ENCODE results near the gene TM2D3.

The TM2D3 gene

DNA sequence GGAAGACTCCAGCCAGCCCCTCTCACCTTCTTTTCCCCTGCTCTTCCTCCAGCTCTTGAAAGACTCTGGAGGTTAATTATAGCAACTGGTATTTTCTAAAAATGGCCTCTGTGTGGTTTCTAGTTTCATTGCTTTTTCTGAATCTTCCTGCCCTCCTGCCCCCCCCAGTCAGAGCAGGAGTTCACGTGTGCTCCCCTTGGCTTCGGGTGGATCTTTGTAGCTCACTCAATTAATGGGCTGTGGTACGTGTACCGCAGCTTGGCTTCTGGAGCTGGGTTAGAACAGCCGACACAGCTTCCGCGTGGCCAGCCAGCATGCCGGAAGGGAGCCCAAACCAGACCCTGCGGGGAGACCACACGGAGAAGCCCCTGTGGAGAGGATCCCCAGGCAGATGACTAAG is 31.5 kb downstream of the TM2D3 start:
- no peak for DNase-seq

DNA sequence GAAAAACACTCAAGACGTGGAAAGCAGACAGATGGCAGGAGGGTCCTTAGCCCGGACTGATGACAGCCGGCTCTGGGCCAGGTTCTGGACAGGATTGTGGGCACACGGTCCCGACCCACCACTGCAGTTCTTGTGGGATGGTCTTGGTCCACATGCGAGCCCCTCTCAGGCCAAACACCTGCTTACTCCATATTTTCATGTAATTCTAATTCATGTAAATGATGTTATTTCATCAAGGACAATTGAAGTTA is 32.6 kb downstream of the TM2D3 start:
- DNase-seq, result no peak

DNA sequence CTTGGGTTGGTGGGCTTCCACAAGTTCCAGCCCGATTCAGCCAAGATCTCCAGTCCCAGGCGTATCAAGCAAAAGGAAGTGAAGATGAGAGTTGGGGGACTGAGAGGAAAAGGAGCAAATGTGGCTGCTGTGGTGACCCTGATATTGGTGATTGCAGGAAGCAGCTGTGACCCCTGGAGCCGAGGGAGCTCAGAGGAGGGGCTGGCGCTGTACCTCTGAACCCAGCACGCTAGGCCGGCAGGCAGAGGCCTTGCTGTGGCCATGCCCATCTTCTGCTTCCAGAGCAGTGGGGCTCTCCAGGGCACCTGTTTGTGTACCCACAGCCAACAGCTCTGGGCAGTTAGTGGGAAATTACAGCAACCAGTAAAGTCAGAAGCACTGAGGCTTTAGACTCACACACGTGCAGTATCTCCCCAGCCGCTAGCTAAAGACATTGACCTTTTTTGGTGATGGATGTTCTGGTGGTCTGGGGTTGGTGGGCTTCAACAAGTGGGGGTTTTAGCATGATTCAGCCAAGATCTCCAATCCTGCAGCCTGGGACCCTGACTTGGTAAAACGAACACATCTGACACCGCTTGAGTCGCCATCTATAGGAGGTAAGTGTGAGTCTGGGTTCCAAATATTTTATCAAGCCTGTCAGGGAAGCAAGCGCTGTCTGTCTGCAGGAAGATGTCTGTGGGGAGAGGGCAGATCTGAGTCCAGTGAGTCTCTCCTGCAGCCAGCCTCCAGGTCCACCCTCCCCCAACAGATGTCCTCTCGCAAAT is 33.1 kb downstream of the TM2D3 start:
- DNase-seq, result no peak

DNA sequence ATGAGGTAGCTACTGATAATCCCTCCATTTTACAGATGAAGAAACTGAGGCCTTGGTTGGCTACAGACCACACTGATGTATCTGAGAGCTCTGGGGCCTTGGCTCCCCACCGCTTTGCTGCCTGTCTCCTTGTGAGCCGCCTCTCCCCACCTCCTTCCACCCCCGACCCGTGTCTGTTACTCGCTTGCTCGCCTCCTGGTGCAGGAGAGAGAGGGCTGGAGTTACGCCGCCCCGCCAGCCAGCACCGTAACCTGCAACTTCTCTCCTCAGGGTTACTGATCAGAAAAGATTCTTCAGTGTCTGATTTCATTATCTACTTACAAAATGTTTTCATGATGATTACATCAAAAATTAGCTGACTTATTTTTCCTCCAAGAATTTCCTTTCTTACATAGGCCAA is 34.1 kb downstream of the TM2D3 start:
- no peak for DNase-seq

DNA sequence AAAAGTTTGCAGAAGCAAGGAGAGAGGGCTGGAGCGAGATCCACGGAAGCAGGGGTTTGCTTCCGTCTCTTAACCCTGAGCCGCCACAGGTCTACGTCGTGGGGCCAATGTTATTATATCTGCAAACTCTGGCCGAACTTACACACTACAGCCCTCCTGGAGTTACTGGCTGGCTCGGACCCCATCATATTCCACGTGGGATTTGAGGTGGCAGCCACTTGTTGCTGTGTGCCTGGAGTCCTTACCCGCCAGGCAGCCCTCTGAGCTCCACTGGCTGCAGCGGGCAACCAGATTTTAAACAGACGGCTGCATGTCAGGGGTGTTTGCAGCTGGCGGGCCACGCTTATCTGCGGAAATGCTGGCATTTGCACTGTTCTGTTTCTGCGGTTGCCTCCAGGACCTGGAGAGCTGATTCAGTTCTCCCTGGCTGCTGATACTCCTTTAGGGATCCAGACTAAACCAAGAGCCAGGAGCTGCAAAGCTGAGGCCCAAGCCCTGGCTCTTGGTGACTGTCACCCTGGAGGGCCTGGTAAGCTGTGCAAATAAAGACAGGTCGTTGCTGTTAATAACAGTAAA is 34.7 kb downstream of the TM2D3 start:
- DNase-seq, result no peak

DNA sequence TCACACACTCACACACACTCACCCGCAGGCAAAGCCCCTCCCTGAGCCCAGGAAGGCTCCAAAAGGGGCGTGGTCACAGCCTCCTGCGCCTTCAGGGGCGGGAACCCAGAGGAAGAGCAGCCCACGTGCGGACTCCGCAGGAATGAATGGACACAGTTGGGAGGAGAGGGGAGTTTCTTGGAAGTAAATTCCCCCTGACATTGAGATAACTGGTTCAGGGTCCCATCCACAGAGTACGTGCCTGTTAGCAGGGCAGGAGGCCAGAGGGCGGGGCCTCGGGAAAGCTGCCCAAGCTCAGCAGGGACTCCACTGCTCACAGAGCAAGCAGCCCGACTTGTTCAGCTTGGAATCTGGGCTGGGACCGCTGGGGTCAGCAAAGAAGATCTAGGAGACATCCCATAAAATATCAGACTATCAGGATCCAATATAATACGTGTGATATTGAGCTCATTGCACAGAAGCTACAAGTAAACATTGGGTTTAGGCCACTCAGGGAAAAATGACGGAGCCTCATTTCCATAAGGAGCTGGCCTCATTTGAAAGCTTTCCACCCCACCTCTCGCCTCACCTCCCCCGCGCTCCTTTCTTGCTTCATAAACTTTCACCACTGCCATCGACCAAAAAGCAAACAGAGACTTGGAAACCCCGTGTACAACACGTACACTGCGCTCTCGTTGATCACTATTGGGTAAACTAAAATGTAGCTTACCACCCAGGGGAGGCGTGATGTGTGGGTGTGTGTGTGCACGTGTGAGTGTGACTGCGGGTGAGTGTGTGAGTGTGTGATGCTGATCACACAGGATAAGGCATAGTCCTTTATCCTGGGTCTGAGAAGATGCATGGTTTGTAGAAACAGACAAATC is 36.0 kb downstream of the TM2D3 start:
- DNase-seq, result peak; percentile 2

DNA sequence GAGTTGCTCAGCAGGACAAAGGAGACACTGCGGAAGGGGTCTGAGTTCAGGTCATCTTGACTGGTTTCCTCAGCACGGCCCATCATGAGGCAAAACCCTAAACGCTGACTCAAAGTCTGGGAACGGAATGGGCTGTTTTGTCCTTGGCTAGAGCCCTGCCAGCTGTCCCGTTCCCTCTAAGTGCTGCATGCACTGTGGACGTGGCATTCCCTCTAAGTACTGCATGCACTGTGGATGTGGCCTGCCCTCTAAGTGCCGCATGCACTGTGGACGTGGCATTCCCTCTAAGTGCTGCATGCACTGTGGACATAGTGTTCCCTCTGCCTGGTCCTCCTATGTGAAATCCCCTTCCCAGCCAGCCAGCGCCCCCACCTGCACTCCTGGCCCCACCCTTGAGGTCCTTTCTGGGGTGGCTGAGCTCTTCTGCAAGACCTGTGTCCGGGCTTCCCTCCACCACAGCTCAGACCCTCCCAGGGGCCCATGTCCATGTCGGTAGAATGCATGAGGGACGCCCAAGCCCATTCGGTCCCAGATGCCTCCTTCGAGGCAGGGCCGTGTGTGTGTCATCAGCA is 36.7 kb downstream of the TM2D3 start:
- DNase-seq, result no peak

DNA sequence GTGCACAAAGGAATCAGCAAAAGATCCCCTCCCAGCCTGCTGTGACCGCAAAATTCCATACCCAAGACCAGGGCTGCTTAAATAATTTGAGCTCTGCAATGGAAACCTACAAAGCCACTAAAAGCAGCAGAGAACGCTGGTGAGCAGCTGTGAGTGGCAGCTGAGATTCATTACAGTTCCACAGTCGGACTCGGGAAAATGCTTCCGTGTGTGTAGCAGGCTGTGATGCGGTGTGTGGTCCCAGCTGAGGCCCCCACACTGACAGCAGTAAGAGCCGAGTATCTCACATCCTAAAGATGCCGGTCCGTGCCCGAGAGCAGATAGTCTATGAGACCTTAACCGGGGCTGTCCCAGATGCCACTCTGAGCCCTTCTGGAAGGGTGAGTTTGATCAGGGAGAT is 37.4 kb downstream of the TM2D3 start:
- no peak for DNase-seq

DNA sequence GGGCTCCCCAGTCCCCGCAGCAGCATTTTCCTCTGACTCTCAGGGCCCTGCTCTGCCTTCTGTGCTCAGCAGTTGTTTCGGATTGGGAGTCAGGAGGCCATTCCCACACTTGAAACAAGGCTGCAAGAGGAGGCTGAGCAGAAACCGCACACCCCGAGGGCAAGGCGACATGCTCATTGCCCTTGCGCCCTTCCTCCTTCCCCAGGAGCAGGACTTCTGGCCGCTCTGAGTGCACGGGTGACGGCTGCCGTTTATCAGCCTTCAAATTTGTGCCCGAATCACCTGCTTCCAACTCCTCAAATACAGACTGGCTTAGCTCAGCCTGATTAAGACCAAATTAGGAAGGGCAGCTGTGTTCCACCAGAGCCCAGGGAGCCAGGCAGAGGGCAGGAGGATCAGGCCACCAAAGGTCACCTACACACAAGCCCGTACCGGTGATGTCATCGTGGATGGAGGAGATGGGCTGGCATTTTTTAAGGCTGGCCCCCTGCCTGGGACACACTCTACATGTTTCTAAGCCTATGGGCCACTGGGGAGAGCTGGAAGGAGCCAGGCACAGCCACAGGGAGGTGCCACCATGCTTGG is 38.1 kb downstream of the TM2D3 start:
- DNase-seq, result no peak

DNA sequence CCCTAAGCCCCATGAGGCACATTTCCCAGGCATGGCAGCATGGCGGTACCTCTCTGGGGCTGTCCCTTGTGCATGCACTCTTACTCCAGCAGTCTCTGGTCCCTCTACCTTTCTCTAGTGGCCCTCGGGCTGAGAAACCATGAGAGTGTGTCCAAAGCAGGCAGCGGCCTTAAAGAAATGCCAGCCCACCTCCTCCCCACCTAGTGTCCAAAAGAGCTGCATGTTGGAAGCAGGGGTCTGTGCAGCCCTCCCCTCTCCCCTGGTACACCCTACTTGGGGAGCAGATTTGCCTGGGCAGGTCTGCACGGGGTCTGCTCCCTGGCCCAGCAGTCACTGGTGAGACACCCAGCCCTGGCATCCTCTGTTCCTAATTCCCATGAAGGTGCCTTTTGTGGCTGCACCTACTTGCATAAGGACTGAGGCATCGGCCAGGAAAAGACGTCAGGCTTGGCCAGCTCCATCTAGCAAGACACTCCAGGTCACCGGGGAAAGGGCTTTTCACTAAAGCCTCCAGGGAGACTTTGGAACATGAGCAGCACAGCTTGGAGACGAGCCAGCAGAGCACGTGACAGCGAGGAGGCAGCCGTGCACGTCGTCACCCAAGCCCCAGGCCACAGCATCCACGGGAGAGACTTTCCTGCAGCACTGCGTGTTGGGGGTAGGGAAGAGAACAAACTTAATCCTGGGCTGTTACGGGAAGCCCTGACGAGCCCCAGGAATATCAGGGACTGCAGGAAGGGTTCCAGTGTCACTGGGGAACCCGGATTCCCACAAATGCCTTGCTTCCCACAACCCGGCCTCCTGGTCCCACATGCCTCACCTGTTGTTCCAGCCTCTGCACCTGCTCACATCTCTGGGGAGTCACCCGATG is 38.8 kb downstream of the TM2D3 start:
- DNase-seq, result no peak

DNA sequence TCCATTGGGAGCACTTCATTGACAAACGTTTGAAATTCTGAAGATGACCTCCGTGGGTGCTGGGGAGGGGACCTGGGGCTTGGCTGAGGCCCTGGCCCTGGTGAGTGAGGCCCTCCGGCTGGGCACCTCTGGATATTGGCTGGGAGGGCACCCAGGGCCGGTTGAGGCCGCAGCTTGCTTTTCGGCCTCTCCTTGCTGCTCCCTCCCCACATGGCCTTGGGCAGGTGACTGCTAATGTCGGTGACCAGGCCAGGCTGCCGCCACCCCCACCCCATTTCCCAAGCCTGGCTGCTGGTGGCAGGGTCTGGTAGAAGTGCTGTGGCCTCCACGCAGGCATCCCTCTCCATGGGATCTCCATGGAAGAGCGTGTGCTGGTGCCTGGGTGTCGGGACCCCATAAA is 39.5 kb downstream of the TM2D3 start:
- DNase-seq, result no peak

DNA sequence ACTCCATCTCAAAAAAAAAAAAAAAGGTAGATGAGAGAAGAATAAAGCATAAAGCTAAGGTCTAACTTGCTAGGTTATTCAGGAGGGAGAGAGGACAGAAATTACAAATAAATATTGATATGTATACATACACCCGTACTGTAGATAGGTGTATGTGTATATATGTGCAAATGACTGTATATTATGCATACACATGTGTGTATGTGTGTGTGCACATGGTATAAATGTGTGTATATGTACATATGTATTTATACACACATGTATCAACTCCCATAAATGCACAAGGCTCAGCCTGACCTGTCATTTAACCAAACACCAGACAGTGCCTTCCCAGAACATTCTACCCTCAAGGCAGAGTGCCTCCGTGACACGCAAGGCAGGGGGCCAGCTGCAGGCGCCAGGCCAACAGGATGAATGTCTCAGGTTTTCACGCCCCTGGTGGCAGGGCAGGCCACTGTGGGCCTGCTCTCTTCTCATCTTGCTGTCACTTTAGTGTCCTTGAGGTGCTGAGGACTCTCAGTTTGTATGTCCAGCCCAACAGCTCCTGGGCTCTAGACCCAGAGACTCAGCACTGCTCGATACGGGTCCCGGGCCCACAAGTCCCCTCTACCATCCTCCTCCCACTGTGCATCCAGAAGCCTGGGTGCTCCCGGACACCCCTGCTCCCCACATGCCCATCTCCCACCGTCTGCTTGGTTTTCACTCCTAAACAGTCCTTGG is 40.4 kb downstream of the TM2D3 start:
- no peak for DNase-seq

DNA sequence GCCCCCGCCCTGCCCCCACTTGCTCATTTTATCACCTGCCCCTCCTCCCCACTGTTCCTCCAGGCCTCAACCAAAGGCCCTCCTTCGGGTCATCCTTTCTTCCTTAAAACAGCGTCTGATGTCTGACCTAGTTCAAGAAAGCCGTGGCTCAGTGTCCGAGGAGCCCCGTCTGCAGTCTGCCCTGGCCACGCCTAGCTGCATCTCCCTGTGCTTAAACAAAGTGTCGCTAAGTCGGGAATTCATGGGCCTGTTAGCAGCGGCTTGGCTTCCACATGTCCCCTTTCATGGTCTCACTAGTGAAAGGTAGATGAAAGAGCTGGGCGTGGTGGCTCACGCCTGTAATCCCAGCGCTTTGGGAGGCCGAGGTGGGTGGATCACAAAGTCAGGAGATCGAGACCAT is 41.2 kb downstream of the TM2D3 start:
- DNase-seq, result no peak

DNA sequence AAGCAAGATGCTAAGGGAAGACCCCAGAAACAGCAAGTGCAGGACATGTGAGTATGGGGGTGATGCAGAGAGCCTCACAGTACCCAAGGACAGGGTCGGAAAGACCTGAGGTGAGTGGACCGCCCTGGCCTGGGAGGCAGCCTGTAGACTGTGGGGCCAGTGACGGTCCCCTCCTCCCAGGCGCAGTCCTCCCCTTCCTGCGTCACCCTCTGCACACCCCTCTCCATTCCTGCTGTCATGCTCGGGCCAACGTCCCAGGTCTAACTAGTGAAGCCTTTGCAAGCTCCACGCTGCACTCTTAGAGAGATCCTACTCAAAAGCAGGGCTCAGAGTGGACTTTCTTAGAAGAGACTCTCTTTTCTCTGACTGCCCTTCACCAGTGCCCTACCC is 41.6 kb downstream of the TM2D3 start:
- DNase-seq, result no peak

DNA sequence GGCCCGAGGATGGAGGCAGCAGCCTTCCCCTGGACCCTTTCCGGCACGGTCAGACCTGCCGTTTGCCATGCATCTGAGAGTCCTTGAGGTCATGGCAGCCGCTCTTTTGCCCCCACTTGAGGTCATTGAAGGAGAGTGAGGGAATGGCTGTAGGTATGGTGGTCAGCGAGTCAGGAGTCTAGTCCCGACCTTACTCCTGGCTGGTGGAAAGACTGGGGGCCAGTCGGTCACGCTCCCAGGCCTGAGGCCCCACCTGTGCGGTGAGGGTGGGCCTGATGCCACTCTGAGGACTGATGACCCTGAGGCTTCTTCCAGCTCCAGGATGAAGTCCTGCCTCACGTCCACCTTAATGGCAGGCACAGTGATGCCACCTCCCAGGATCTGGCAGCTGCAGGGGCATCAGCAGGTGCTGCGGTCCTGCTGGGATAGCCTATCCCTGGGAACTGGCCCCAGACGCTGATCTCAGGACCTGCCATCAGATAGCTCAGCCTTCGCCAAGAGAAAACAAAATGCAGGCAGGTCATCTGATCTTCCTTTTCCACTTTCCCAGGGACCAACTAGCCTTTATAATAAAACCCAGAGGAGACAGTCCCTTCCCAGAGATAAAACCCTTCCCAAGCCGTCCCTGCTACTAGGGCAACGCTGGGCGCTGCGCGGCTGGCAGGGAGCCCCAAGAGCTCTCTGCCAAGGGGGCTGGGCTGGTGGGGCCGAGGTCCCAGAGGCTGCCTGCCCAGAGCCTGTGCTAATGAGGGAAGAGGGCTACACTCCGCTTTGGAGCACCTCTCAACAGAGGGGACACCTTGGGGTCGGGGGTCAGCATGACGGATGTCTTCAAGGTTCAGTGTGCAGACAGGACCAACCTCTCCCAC is 42.2 kb downstream of the TM2D3 start:
- DNase-seq, result no peak

DNA sequence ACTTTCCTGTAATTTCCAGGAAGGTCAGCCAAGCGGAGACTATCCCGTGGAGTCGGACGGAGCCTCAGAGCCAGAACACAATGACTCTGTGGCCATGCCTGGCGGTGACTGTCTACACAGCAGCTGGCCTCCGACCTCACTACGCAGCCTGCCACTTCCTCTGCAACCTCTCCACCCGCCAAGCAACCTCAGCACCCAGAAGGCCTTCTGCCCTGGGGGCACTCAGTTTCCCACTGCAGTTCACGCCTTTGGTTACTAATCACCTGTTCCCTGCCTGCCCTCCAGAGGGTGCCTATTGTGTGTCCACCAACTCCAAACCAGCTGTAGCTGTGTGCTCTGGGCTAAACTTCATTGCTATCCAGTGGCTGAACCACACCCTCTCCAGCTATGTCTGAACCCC is 44.0 kb downstream of the TM2D3 start:
- no peak for DNase-seq

DNA sequence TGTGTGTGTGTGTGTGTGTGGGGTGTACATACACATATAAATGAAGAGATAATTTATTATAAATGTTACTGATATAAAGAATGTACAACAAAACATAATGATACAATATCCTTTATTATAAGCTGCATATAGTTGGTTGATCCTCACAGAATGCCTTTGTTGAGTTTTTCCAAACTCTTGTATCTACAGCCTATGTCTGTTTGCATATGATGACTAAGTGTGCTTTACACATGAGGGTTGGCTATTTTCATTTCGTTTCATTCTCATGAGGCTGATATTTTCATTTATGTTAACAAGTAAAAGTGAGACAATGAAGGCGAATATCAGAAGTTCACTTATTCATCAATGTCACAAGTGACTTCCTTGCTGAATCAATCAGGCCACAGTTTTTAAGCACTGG is 45.1 kb downstream of the TM2D3 start:
- DNase-seq, result no peak

DNA sequence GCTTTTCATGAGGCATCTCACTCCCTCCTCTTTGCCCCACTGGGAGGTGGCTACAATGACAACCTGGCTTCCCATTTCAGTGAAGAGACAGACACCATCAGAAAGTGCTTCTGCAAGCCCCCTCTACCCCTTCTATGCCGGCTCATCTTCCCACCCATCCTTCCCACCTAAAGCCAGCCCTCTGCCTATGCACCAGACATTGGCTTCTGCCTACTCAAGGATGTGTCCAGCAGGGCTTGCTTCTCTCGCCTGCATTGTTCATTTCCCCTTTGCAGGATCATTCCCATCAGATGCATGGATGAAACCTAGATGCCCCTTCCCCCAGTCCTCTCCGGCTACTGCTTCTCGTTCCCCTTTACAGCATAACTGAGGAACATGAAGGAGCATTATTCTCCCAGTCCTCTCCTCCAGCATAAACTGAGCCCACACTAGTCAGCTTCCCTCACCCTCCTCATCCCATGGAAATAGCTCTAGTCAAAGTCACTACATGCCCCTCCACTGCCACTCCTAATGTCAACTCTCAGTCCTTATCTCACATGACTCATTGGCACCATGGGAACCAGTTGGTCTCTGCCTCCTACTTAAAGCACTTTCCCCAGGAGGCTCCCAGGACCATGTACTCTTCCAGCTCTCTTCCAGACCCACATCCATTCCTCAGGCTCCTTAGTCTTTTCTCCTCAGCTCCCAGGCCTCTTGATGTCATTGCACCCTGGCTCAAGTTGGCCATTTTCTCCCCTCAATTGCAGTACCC is 47.9 kb downstream of the TM2D3 start:
- DNase-seq, result no peak

DNA sequence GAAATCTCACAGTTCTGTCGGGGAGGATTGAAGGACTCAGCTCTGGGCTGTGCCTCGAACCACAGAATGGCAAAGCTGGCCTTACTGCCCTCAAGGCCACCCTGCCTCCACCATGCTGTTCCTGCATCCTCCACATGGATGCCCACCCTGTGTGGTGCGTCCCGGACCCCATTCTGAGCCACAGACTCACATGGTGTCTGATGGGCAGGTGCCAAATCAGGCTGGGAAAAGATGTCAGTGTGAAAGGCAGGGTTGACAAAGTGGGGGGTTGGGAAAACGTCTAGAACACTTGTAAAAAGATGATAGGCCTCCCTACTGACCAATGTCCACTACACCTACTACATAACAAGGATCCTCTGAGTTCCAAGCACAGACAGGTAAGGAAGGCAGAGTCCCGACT is 49.4 kb downstream of the TM2D3 start:
- no peak for DNase-seq

DNA sequence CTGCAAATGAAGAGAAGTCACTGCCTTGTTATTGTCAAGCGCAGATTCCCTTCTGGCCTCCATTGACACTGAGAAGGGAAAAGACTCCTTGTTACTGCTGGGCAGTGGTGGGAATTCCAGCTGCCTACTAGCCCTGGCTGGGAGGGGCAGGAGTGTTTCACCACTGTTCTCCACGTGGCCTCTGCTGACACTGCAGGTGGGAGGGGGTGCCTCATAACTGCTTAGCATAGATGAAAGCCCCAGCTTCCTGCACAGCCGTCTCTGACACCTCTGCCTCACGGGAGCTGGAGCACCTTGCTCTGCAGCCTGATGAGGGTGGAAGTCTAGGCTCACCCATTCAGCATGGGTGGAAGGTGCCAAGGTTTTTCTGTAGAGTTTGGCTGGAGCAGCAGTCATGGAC is 52.1 kb downstream of the TM2D3 start:
- DNase-seq, result no peak
